GM19351 (cell line): ENCODE measurements around the gene CSN2.

Source experiments
- ATAC-seq: cut with Tn5 transposase; IDR thresholded peaks from one replicate; pipeline ENCODE4 v1.9.1; 2021; ENCODE audit warnings: mild to moderate bottlenecking, moderate library complexity; ENCODE audit not compliant: unreplicated experiment

The CSN2 gene

GRCh38 chr4:69907151-69907550 is 58.4 kb downstream of the CSN2 start:
- no peak for ATAC-seq
